BJ (cell line): Measurements from ENCODE around the gene MYH3. TPM values are rescaled to one million over a fixed set of nuclear protein-coding genes. Genes with fewer than 3 reads are reported as not detected.

Source experiments
- CTCF ChIA-PET: fragments of 350-600 bp; formaldehyde crosslinking; extraction: SDS; loops from one replicate; lab custom pipeline; 2021; ENCODE audit warnings: antibody characterized with exemption, inconsistent platforms; lab: Yijun Ruan, JAX
- POLR2A ChIA-PET: fragments of 300-600 bp; sonication (Branson Sonifier 250); formaldehyde crosslinking; extraction: SDS; loops from one replicate; lab custom pipeline; 2021; ENCODE audit warnings: antibody characterized with exemption; lab: Charles Lee
- DNase-seq: peaks from one replicate; pipeline ENCODE4 v3.0.0-alpha.2; 2011; ENCODE audit warnings: low read depth
- H3K27me3 ChIP-seq: 2 replicates; pipeline ENCODE4 v1.6.0; 2011; ENCODE audit warnings: low read length; ENCODE audit not compliant: control insufficient read depth, insufficient read depth
- H3K36me3 ChIP-seq: 2 replicates; pipeline ENCODE4 v1.5.1; 2011; ENCODE audit warnings: low read length; ENCODE audit not compliant: control insufficient read depth, insufficient read depth
- H3K4me3 ChIP-seq: 2 replicates; pipeline ENCODE4 v1.5.1; 2011; ENCODE audit warnings: low read depth, mild to moderate bottlenecking, control low read depth, low read length
- CTCF ChIP-seq: IDR thresholded peaks from 2 replicates; pipeline ENCODE4 v1.5.1; 2011; ENCODE audit warnings: low read depth, mild to moderate bottlenecking, control low read depth, inconsistent platforms, low read length, moderate library complexity; ENCODE audit not compliant: insufficient read depth
- polyA plus RNA-seq: library from polyadenylated mRNA; depleted of rRNA; stranded (reverse); fragments of >200 nt; gene quantifications from 2 replicates; pipeline ENCODE4 v1.2.3, GENCODE V29; 2011

The MYH3 gene
- polyA plus RNA-seq, 1 experiment: 1.3 TPM

GRCh38 chr17:10623737-10624338, 33.3 kb downstream of the MYH3 start:
- no peak for DNase-seq
- TF ChIP-seq CTCF: no peak
- Histone ChIP-seq H3K36me3 (no peaks in the 10 kb centered on the region), H3K27me3 (no peaks in the 10 kb centered on the region), H3K4me3 (no peak overlapping the region)
- POLR2A ChIA-PET: no interaction called here
- CTCF ChIA-PET: interaction anchor here (1.2 to 19.6 kb wide), 3 partner anchors 6 to 221 kb away, joined by 4 to 219 read pairs (median 219); no protein-coding TSS in a partner anchor

- Histone ChIP-seq H3K36me3 (no peaks in the 10 kb centered on the region), H3K27me3 (no peaks in the 10 kb centered on the region), H3K4me3 (no peak overlapping the region)
- CTCF ChIA-PET: interaction anchor here (1.0 to 19.6 kb wide), 5 partner anchors 5 to 306 kb away, joined by 3 to 219 read pairs (median 7); no protein-coding TSS in a partner anchor
- POLR2A ChIA-PET: no interaction called here
- TF ChIP-seq CTCF: no peak
- DNase-seq: no peak
These were observed 34.3 kb downstream of the MYH3 start for GRCh38 chr17:10622617-10623485.

GRCh38 chr17:10621397-10621796, 35.7 kb downstream of the MYH3 start:
- ChIA-PET POLR2A (no interaction called here), CTCF (interaction anchor here (0.8 to 19.6 kb wide), 7 partner anchors 3 to 329 kb away, joined by 3 to 366 read pairs (median 121); no protein-coding TSS in a partner anchor)
- DNase-seq: no peak

GRCh38 chr17:10620823-10621222, 36.3 kb downstream of the MYH3 start:
- DNase-seq: no peak

More at GRCh38 chr17:10621397-10621796, 35.7 kb downstream of the MYH3 start:
- H3K36me3 ChIP-seq: no peaks in the 10 kb centered on the region
- TF ChIP-seq CTCF: no peak
- H3K27me3 ChIP-seq: no peaks in the 10 kb centered on the region
- H3K4me3 ChIP-seq: no peak overlapping the region

More at GRCh38 chr17:10620823-10621222, 36.3 kb downstream of the MYH3 start:
- H3K4me3 ChIP-seq: no peak overlapping the region
- H3K27me3 ChIP-seq: no peaks in the 10 kb centered on the region
- POLR2A ChIA-PET: no interaction called here
- CTCF ChIA-PET: interaction anchor here (0.6 to 14.0 kb wide), 7 partner anchors 10 to 328 kb away, joined by 3 to 366 read pairs (median 7); no protein-coding TSS in a partner anchor
- TF ChIP-seq CTCF: no peak
- no peaks in the 10 kb centered on the region for H3K36me3 ChIP-seq
